Nephron progenitor cell (in vitro differentiated cells): ENCODE measurements around the gene STXBP6.
A peak's percentile ranks its signal among the peaks of the same experiment; 100 is the strongest.

Experiments used
- DNase-seq: peaks from one replicate; pipeline ENCODE4 v3.0.0; 2021
- H3K27ac Mint-ChIP-seq: 2 replicates; pipeline ENCODE4 v1.8.0; 2021; ENCODE audit warnings: mild to moderate bottlenecking, moderate library complexity, mixed read lengths
- H3K27me3 Mint-ChIP-seq: 2 replicates; pipeline ENCODE4 v1.8.0; 2021; ENCODE audit warnings: mild to moderate bottlenecking, low read depth, mixed read lengths; ENCODE audit not compliant: poor library complexity
- H3K36me3 Mint-ChIP-seq: 2 replicates; pipeline ENCODE4 v1.8.0; 2021; ENCODE audit warnings: low read depth, mixed read lengths
- H3K4me1 Mint-ChIP-seq: 2 replicates; pipeline ENCODE4 v1.8.0; 2021; ENCODE audit warnings: mixed read lengths
- H3K4me3 Mint-ChIP-seq: 2 replicates; pipeline ENCODE4 v1.8.0; 2021; ENCODE audit warnings: mild to moderate bottlenecking, moderate library complexity, mixed read lengths
- H3K9me3 Mint-ChIP-seq: 2 replicates; pipeline ENCODE4 v1.8.0; 2021; ENCODE audit warnings: mild to moderate bottlenecking, moderate library complexity, mixed read lengths
- TF ChIP-seq, protein P1 (sequence below): fragments of 200-600 bp; sonication (generic); IDR thresholded peaks from 2 replicates; pipeline ENCODE4 v1.5.0; 2021; ENCODE audit warnings: antibody characterized with exemption

STXBP6 gene

DNA sequence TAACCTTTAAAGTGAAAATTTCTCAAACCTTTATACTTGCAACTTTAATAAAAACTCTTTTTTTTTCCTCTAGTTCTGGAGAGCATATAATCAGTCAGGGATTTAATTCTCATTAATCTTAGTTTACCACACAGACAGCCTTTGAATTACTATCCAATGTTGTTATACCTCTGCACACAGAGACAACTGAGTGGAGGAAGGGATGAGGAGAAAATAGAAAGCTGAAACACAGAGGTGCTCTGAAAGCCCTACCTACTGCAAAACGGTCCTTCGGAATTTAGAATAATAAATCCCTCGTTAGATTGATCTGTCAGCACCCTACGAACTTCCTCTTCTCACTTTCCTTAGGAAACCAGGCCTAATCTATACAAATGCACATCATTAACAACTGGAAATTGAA is 122.1 kb downstream of the STXBP6 start:
- no peak for DNase-seq
- no peak overlapping the region for H3K4me3 Mint-ChIP-seq
- peak overlapping the region; percentile 48 for H3K27ac Mint-ChIP-seq
- H3K36me3 Mint-ChIP-seq: peaks cover 12% of the 10 kb centered on the region
- TF ChIP-seq, protein P1, sequence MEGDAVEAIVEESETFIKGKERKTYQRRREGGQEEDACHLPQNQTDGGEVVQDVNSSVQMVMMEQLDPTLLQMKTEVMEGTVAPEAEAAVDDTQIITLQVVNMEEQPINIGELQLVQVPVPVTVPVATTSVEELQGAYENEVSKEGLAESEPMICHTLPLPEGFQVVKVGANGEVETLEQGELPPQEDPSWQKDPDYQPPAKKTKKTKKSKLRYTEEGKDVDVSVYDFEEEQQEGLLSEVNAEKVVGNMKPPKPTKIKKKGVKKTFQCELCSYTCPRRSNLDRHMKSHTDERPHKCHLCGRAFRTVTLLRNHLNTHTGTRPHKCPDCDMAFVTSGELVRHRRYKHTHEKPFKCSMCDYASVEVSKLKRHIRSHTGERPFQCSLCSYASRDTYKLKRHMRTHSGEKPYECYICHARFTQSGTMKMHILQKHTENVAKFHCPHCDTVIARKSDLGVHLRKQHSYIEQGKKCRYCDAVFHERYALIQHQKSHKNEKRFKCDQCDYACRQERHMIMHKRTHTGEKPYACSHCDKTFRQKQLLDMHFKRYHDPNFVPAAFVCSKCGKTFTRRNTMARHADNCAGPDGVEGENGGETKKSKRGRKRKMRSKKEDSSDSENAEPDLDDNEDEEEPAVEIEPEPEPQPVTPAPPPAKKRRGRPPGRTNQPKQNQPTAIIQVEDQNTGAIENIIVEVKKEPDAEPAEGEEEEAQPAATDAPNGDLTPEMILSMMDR: no peak
- peaks cover 33% of the 10 kb centered on the region for H3K4me1 Mint-ChIP-seq
- H3K27me3 Mint-ChIP-seq: no peaks in the 10 kb centered on the region
- peaks cover 3% of the 10 kb centered on the region for H3K9me3 Mint-ChIP-seq

DNA sequence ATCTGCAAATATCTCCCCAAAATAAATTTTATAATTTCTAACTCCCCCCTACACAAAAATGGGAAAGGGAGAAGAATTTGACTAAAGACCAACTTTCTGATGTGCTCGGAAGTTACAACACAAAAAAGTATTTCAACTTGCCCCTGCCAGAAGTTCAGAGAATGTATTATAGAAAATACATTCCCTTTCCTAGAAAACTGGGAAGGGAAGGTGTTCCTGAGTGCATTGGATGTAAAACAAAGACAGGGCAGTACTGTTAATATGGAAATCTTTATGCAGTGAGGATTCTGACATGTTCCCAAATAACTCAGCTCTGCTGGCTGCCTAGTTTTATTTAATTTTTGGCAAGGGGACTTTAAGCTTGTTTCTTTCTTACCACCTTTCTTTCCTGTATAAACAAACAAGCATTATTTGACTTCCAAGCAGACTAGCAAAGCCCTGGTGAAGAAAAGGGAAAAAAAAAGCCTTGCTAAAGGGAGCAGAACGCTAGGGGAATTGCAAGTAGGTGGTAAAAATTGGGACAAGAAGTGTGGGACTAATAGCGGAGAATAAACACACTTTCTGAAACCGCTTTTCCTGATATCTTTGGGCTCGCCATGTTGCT is 124.1 kb downstream of the STXBP6 start:
- Mint-ChIP-seq H3K27me3 (no peaks in the 10 kb centered on the region), H3K4me1 (peaks cover 33% of the 10 kb centered on the region), H3K27ac (no peak overlapping the region), H3K9me3 (no peaks in the 10 kb centered on the region), H3K4me3 (no peak overlapping the region), H3K36me3 (peaks cover 4% of the 10 kb centered on the region)
- TF ChIP-seq, protein P1: no peak
- DNase-seq: no peak

DNA sequence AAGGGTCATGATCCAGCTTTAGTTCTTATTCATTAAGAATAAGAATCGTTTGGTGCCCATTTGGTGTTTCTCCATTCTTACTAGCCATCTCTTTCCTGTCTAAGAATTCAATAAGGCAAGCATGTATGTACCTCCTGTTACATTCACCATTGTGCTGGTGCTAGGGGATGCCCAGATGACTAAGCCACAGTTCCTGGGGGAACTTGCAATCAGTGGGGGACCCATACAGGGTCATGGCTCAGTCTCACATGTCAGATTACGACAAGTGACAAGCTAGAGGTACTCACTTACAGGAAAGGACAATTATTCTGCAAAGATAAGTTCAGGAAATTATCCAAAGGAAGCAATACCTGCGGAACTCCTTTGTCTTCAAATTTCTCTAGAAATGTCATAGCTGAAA is 125.4 kb downstream of the STXBP6 start:
- TF ChIP-seq, protein P1: no peak
- H3K4me3 Mint-ChIP-seq: no peak overlapping the region
- no peaks in the 10 kb centered on the region for H3K27me3 Mint-ChIP-seq
- H3K36me3 Mint-ChIP-seq: no peaks in the 10 kb centered on the region
- H3K27ac Mint-ChIP-seq: no peak overlapping the region
- H3K9me3 Mint-ChIP-seq: no peaks in the 10 kb centered on the region
- H3K4me1 Mint-ChIP-seq: peaks cover 33% of the 10 kb centered on the region
- no peak for DNase-seq

DNA sequence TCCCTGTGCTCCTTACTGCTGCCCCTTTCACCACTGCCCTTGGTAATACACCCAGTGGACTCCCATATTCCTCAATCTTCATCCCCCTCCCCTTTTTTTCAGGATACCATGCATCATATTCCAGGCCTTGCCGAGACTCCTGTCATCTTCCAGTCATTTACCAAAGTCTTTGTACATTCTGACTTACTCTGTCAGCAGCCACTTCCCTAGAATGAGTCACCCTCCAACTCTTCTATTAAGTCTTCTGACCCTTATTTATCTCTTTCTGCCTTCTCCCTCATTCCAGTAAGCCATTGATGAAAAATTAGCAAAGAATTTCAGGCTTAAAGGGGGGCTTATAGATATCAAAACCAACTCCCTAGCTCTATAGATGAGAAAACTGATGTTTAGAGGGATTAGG is 128.0 kb downstream of the STXBP6 start:
- TF ChIP-seq, protein P1: no peak
- Mint-ChIP-seq H3K36me3 (no peaks in the 10 kb centered on the region), H3K27me3 (no peaks in the 10 kb centered on the region), H3K27ac (no peak overlapping the region), H3K4me3 (no peak overlapping the region), H3K9me3 (no peaks in the 10 kb centered on the region), H3K4me1 (peaks cover 16% of the 10 kb centered on the region)
- no peak for DNase-seq

DNA sequence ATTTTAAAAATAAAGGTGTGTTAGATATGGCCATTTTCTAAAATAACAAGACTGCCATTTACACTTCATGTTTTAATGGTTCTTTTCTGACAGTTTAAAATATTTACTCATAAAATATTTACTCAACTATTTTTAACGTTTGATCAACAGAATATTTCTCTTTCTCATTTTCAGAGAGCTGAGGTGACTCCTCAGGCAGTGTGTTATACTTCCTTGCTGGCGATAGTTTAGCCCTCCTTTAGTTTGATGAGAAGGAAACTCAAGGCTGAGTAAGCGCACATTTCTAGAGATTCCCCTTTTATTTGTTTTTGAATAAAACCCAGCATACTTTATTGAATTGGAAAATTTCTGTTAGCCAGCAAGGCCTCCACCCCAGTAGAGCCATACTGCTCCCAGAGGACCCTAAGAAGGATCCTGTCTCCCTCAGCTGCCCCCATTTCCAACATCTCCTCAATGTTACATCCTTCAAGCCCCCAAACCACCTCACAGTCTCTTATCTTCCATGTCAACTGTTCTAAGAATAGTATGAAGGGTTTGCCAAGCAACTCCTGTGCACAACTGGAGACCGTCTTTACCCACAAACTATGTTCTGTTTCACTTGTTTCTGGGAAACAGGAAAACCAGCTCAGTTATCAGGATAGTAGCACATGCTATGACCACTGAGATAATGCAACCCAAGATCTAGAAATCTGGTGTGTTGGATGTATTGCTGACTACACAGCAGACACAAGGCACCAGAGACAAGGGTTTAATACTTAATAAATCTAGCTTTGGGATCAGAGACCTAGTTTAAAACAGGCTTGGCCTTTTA is 129.5 kb downstream of the STXBP6 start:
- H3K27ac Mint-ChIP-seq: no peak overlapping the region
- H3K9me3 Mint-ChIP-seq: no peaks in the 10 kb centered on the region
- H3K4me1 Mint-ChIP-seq: peaks cover 5% of the 10 kb centered on the region
- TF ChIP-seq, protein P1: no peak
- H3K4me3 Mint-ChIP-seq: no peak overlapping the region
- no peak for DNase-seq
- H3K27me3 Mint-ChIP-seq: no peaks in the 10 kb centered on the region
- no peaks in the 10 kb centered on the region for H3K36me3 Mint-ChIP-seq

DNA sequence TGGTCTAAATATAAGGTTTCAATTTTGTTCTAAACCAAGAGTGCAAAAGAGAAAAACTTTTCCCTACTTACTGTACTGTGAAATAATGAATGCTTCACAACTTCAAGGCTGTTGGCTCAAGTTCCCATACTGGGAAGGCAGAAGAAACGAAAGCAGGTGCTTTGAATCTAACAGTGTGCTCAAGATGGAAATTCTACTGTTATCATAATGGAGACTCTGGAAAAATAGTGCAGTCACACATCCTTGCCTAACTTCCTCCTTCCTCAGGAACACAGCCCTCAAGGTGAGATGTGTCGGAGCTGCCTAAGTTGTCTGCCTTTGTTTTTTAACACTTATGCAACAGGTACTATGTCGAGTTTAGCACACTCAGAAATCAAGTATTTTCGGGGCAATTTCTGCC is 131.1 kb downstream of the STXBP6 start:
- no peak for DNase-seq
- Mint-ChIP-seq H3K4me1 (peaks cover 6% of the 10 kb centered on the region), H3K27me3 (no peaks in the 10 kb centered on the region), H3K4me3 (no peak overlapping the region), H3K36me3 (no peaks in the 10 kb centered on the region), H3K27ac (no peak overlapping the region), H3K9me3 (no peaks in the 10 kb centered on the region)
- TF ChIP-seq, protein P1: no peak
